Liver (tissue), 9 donors: Measurements from ENCODE around the gene ERBB4. TPM values are rescaled to one million over a fixed set of nuclear protein-coding genes. Genes with fewer than 3 reads are reported as not detected.

Source experiments
- DNase-seq: peaks from one replicate; pipeline ENCODE4 v3.0.0-alpha.2; 2017; ENCODE audit warnings: low spot score
- H3K27ac ChIP-seq, 2 donors: one replicate each; pipeline ENCODE4 v1.7.0; 2013; ENCODE audit warnings: inconsistent platforms in 2 of 2, low read length in 2 of 2, control low read depth in 1 of 2, low read depth in 1 of 2, mild to moderate bottlenecking in 1 of 2
- H3K27me3 ChIP-seq, 4 donors: one replicate each; pipeline versions ENCODE4 v1.6.1 to v1.7.0; 2013; ENCODE audit warnings: low read length in 3 of 4, inconsistent platforms in 1 of 4, mild to moderate bottlenecking in 1 of 4, moderate library complexity in 1 of 4; ENCODE audit not compliant: control insufficient read depth in 4 of 4, insufficient read depth in 4 of 4
- H3K36me3 ChIP-seq, 4 donors: one replicate each; pipeline versions ENCODE4 v1.6.1 to v1.7.0; 2013; ENCODE audit warnings: low read length in 3 of 4, mild to moderate bottlenecking in 3 of 4, low read depth in 1 of 4, moderate library complexity in 1 of 4; ENCODE audit not compliant: control insufficient read depth in 4 of 4, insufficient read depth in 3 of 4
- H3K4me1 ChIP-seq, 4 donors: one replicate each; pipeline versions ENCODE4 v1.6.1 to v1.7.0; 2013; ENCODE audit warnings: low read length in 3 of 4, mild to moderate bottlenecking in 3 of 4, moderate library complexity in 1 of 4; ENCODE audit not compliant: control insufficient read depth in 4 of 4, insufficient read depth in 4 of 4
- H3K4me3 ChIP-seq, 3 donors: one replicate each; pipeline versions ENCODE4 v1.6.1 to v1.7.0; 2013; ENCODE audit warnings: low read length in 3 of 3, control low read depth in 1 of 3, low read depth in 1 of 3, mild to moderate bottlenecking in 1 of 3
- H3K9ac ChIP-seq, 2 donors: one replicate each; pipeline ENCODE4 v1.7.0; 2013; ENCODE audit warnings: low read length in 2 of 2, mild to moderate bottlenecking in 2 of 2, moderate library complexity in 2 of 2, control low read depth in 1 of 2, low read depth in 1 of 2
- H3K9me3 ChIP-seq, 4 donors: one replicate each; pipeline versions ENCODE4 v1.6.1 to v1.7.0; 2013; ENCODE audit warnings: low read length in 3 of 4; ENCODE audit not compliant: control insufficient read depth in 4 of 4
- EGR1 ChIP-seq, 2 donors: IDR thresholded peaks; 2 replicates each; pipeline ENCODE4 v1.6.1; 2016 to 2018; ENCODE audit warnings: antibody characterized with exemption in 2 of 2, low read depth in 2 of 2
- FOXA1 ChIP-seq: IDR thresholded peaks from 2 replicates; pipeline ENCODE4 v1.6.1; 2016; ENCODE audit warnings: antibody characterized with exemption
- FOXA2 ChIP-seq: IDR thresholded peaks from 2 replicates; pipeline ENCODE4 v1.6.1; 2016; ENCODE audit warnings: antibody characterized with exemption
- GABPA ChIP-seq, 2 donors: IDR thresholded peaks in 1 of 2; conservative IDR thresholded peaks in 1 of 2; 2 replicates each; pipeline ENCODE4 v1.6.1; 2016; ENCODE audit warnings: antibody characterized with exemption in 2 of 2, mild to moderate bottlenecking in 1 of 2, moderate library complexity in 1 of 2
- HNF4A ChIP-seq, 2 donors: conservative IDR thresholded peaks; 2 replicates each; pipeline ENCODE4 v1.6.1; 2016; ENCODE audit warnings: antibody characterized with exemption in 2 of 2, mild to moderate bottlenecking in 2 of 2
- HNF4G ChIP-seq: IDR thresholded peaks from 2 replicates; pipeline ENCODE4 v1.6.1; 2016; ENCODE audit warnings: antibody characterized with exemption
- JUND ChIP-seq, 2 donors: IDR thresholded peaks; 2 replicates each; pipeline ENCODE4 v1.6.1; 2016; ENCODE audit warnings: antibody characterized with exemption in 2 of 2
- NR2F2 ChIP-seq: IDR thresholded peaks from 2 replicates; pipeline ENCODE4 v1.6.1; 2016; ENCODE audit warnings: antibody characterized with exemption
- RAD21 ChIP-seq, 2 donors: IDR thresholded peaks; 2 replicates each; pipeline ENCODE4 v1.6.1; 2016; ENCODE audit warnings: antibody characterized with exemption in 2 of 2, mild to moderate bottlenecking in 2 of 2
- RXRA ChIP-seq, 2 donors: IDR thresholded peaks; 2 replicates each; pipeline ENCODE4 v1.6.1; 2017 to 2018; ENCODE audit warnings: antibody characterized with exemption in 2 of 2, mild to moderate bottlenecking in 1 of 2
- SP1 ChIP-seq: IDR thresholded peaks from 2 replicates; pipeline ENCODE4 v1.6.1; 2018; ENCODE audit warnings: antibody characterized with exemption, mild to moderate bottlenecking
- TAF1 ChIP-seq: conservative IDR thresholded peaks from 2 replicates; pipeline ENCODE4 v1.6.1; 2016; ENCODE audit warnings: antibody characterized with exemption, mild to moderate bottlenecking
- YY1 ChIP-seq: IDR thresholded peaks from 2 replicates; pipeline ENCODE4 v1.6.1; 2016; ENCODE audit warnings: antibody characterized with exemption, mild to moderate bottlenecking
- WGBS: extraction: QIAGEN DNeasy Blood & Tissue Kit; methylation state at CpG from one replicate; pipeline ENCODE4 v1.1.7; 2013; 5-methylcytosine and 5-hydroxymethylcytosine counted together
- polyA plus RNA-seq, 2 donors: library from polyadenylated mRNA; stranded (reverse) in 1 of 2; unstranded in 1 of 2; fragments of 200-250 nt in 1 of 2; fragments of >200 nt in 1 of 2; fragmentation: Nextera tagmentation in 1 of 2; extraction: Ambion mirVana in 1 of 2; gene quantifications; one replicate each; pipeline versions ENCODE4 v1.2.1 to v1.2.3, GENCODE V29; 2013 to 2015
- total RNA-seq, 2 donors: library from RNA; depleted of rRNA; stranded (reverse); fragments of >200 nt; gene quantifications; one replicate each; pipeline ENCODE4 v1.2.3, GENCODE V29; 2014
- TF ChIP-seq, protein P1 (sequence below): IDR thresholded peaks from 2 replicates; pipeline ENCODE4 v1.6.1; 2016; ENCODE audit warnings: antibody characterized with exemption
- TF ChIP-seq, protein P2 (sequence below): fragments of 150-350 bp; IDR thresholded peaks from 2 replicates; pipeline ENCODE4 v1.5.1; 2017; ENCODE audit warnings: improper control_type of control experiment, low read depth, low read length; ENCODE audit not compliant: missing input control
- TF ChIP-seq, protein P3 (sequence below): IDR thresholded peaks from 2 replicates; pipeline ENCODE4 v1.6.1; 2016; ENCODE audit warnings: antibody characterized with exemption
- TF ChIP-seq, protein P4 (sequence below): IDR thresholded peaks from 2 replicates; pipeline ENCODE4 v1.6.1; 2016; ENCODE audit warnings: antibody characterized with exemption, mild to moderate bottlenecking
- TF ChIP-seq, protein P5 (sequence below): IDR thresholded peaks from 2 replicates; pipeline ENCODE4 v1.6.1; 2016; ENCODE audit warnings: antibody characterized with exemption
- donor health status: healthy.
- donor health status: healthy.
- donor health status: healthy.
- donor health status: healthy.
- donor health status: healthy.

ERBB4 gene
- total and polyA plus RNA-seq, 4 donors = 0.03 to 0.42 TPM; not detected in 2

DNA sequence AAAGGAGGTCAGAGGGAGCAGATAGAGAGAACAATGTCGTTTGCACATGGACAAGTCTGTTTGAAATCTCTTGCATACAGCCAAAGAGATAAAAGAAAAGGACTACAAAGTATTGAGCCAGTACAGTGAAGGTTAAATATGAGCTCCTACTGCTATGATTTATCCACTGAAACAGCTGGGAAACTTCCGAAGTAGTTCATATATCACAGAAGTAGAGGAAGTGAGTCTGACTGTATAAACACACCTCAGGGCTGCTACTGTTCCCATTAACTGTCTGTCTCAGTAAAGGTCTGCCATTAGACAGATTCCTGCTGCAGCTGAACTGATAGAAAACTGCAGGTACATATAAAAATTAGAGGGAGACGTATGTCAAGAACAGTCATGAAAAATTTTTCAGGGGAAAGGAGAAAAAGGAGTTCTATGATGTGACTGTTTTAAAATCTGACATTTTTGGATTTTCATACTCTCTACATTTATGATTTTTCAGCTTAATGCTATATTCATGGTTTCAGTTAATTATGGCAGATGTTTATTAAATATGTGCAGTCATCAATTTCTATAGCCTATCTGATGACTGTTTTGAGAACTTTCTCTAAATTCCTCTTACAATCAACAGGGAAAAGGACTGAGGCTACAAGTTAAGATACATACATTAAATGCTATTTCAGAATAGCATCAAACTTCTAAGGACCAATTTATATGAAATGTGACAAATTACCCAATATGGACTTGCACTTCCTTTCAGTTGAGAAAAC is 364.7 kb downstream of the ERBB4 start:
- DNase-seq = no peak
- WGBS = 34% methylated on average over 3 of the region's 3 CpGs
- TF ChIP-seq RXRA (IDR thresholded peaks at IDR 0.05) (no peak), SP1 (no peak), HNF4G (no peak), RAD21 (IDR thresholded peaks at IDR 0.05) (no peak), YY1 (no peak), TAF1 (no peak), FOXA1 (no peak), EGR1 (IDR thresholded peaks at IDR 0.05; ENCODE audit: low read depth in 2 of 2) (no peak), JUND (IDR thresholded peaks at IDR 0.05) (no peak), HNF4A (conservative IDR thresholded peaks at IDR 0.05) (no peak), FOXA2 (no peak), GABPA (IDR thresholded peaks at IDR 0.05 in 1 of 2, conservative IDR thresholded peaks at IDR 0.05 in 1 of 2) (no peak), NR2F2 (no peak)
- TF ChIP-seq, protein P1, sequence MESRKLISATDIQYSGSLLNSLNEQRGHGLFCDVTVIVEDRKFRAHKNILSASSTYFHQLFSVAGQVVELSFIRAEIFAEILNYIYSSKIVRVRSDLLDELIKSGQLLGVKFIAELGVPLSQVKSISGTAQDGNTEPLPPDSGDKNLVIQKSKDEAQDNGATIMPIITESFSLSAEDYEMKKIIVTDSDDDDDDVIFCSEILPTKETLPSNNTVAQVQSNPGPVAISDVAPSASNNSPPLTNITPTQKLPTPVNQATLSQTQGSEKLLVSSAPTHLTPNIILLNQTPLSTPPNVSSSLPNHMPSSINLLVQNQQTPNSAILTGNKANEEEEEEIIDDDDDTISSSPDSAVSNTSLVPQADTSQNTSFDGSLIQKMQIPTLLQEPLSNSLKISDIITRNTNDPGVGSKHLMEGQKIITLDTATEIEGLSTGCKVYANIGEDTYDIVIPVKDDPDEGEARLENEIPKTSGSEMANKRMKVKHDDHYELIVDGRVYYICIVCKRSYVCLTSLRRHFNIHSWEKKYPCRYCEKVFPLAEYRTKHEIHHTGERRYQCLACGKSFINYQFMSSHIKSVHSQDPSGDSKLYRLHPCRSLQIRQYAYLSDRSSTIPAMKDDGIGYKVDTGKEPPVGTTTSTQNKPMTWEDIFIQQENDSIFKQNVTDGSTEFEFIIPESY = no peak
- TF ChIP-seq, protein P2, sequence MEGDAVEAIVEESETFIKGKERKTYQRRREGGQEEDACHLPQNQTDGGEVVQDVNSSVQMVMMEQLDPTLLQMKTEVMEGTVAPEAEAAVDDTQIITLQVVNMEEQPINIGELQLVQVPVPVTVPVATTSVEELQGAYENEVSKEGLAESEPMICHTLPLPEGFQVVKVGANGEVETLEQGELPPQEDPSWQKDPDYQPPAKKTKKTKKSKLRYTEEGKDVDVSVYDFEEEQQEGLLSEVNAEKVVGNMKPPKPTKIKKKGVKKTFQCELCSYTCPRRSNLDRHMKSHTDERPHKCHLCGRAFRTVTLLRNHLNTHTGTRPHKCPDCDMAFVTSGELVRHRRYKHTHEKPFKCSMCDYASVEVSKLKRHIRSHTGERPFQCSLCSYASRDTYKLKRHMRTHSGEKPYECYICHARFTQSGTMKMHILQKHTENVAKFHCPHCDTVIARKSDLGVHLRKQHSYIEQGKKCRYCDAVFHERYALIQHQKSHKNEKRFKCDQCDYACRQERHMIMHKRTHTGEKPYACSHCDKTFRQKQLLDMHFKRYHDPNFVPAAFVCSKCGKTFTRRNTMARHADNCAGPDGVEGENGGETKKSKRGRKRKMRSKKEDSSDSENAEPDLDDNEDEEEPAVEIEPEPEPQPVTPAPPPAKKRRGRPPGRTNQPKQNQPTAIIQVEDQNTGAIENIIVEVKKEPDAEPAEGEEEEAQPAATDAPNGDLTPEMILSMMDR = no peak
- TF ChIP-seq, protein P3, sequence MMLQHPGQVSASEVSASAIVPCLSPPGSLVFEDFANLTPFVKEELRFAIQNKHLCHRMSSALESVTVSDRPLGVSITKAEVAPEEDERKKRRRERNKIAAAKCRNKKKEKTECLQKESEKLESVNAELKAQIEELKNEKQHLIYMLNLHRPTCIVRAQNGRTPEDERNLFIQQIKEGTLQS = no peak
- TF ChIP-seq, protein P4, sequence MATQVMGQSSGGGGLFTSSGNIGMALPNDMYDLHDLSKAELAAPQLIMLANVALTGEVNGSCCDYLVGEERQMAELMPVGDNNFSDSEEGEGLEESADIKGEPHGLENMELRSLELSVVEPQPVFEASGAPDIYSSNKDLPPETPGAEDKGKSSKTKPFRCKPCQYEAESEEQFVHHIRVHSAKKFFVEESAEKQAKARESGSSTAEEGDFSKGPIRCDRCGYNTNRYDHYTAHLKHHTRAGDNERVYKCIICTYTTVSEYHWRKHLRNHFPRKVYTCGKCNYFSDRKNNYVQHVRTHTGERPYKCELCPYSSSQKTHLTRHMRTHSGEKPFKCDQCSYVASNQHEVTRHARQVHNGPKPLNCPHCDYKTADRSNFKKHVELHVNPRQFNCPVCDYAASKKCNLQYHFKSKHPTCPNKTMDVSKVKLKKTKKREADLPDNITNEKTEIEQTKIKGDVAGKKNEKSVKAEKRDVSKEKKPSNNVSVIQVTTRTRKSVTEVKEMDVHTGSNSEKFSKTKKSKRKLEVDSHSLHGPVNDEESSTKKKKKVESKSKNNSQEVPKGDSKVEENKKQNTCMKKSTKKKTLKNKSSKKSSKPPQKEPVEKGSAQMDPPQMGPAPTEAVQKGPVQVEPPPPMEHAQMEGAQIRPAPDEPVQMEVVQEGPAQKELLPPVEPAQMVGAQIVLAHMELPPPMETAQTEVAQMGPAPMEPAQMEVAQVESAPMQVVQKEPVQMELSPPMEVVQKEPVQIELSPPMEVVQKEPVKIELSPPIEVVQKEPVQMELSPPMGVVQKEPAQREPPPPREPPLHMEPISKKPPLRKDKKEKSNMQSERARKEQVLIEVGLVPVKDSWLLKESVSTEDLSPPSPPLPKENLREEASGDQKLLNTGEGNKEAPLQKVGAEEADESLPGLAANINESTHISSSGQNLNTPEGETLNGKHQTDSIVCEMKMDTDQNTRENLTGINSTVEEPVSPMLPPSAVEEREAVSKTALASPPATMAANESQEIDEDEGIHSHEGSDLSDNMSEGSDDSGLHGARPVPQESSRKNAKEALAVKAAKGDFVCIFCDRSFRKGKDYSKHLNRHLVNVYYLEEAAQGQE = no peak
- TF ChIP-seq, protein P5, sequence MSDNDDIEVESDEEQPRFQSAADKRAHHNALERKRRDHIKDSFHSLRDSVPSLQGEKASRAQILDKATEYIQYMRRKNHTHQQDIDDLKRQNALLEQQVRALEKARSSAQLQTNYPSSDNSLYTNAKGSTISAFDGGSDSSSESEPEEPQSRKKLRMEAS = no peak

More for the DNA sequence above, 364.7 kb downstream of the ERBB4 start:
- Histone ChIP-seq H3K27me3 (no peaks in the 10 kb centered on the region), H3K9ac (no peak overlapping the region), H3K4me1 (no peaks in the 10 kb centered on the region), H3K9me3 (peaks cover 0 to 2% (median 0%) of the 10 kb centered on the region in 4 donors), H3K4me3 (no peak overlapping the region), H3K36me3 (no peaks in the 10 kb centered on the region), H3K27ac (no peak overlapping the region)
